H1 (cell line): Measurements from ENCODE around the gene SLC38A7. TPM values are rescaled to one million over a fixed set of nuclear protein-coding genes. Genes with fewer than 3 reads are reported as not detected.

Experiments used
- CEBPB ChIP-seq: IDR thresholded peaks from 2 replicates; pipeline ENCODE4 v1.6.1; 2012; ENCODE audit warnings: low read depth, low read length
- GTF2F1 ChIP-seq: IDR thresholded peaks from 2 replicates; pipeline ENCODE4 v1.6.1; 2012; ENCODE audit warnings: low read depth, low read length, improper control_type of control experiment, borderline replicate concordance
- RAD21 ChIP-seq, 2 experiments: IDR thresholded peaks in 1 of 2; conservative IDR thresholded peaks in 1 of 2; 2 replicates each; pipeline ENCODE4 v1.6.1; 2011; ENCODE audit warnings: low read depth in 2 of 2, low read length in 2 of 2, improper control_type of control experiment in 1 of 2, inconsistent platforms in 1 of 2, mild to moderate bottlenecking in 1 of 2, moderate library complexity in 1 of 2
- polyA plus RNA-seq, 7 experiments: library from polyadenylated mRNA; depleted of rRNA in 3 of 7; stranded (reverse) in 5 of 7; unstranded in 2 of 7; fragments of >200 nt in 5 of 7; fragments of 200-250 nt in 2 of 7; gene quantifications; 1 replicate in 5 of 7; 2 replicates in 1 of 7; 4 replicates in 1 of 7; pipeline versions ENCODE4 v1.2.1 to v1.2.3, GENCODE V29; 2011 to 2013; ENCODE audit warnings: missing spikeins in 2 of 7, mixed read lengths in 2 of 7
- total RNA-seq: library from RNA; stranded (reverse); fragmentation: NEBNext Ultra II Directional; extraction: Animal tissue kit (Norgen Biotek cat#: 25700); gene quantifications from 2 replicates; pipeline ENCODE4 v1.2.1, GENCODE V29; 2021

Gene SLC38A7
- total and polyA plus RNA-seq, 2 of the 8 experiments (the other 6 are each of a cell fraction or from before 2014, with no cell fraction given): 26.7 to 28.0 TPM

DNA sequence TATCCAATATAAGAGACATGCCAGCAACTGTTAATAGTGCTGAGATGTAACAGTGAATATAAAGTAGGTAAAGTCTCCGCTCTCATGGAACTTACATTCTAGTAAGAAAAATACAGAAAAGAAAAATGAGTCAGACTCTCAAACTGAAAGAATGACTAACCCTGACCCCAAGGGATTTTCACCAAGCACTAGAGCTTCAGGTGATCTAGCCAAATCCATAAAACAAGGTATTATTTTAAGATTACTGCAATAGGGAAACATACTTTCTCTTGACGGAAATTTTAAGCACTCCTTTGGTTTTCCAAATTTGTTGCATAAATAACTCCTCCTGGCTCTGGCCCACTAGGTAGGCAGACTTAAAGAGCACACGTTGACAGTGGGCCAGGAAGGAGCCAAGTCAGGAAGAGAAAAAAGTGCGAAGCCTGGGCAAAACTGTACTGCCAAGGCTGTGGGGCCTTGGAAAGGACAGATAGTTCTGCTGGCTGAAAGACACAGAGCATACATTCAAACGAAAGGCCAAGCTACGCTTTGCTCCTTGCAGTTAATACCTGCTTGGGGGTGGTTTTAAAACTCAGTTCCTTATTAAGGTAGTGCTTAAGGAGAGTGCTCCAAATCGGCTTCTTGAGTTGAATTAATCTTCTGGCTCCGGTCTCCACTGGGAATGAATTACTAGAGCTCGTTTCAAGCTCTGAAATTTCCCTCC, 48.1 kb upstream of the SLC38A7 start (continued):
- TF ChIP-seq GTF2F1 (no peak), RAD21 (IDR thresholded peaks at IDR 0.05 in 1 of 2, conservative IDR thresholded peaks at IDR 0.05 in 1 of 2; ENCODE audit: low read depth in 2 of 2, low read length in 2 of 2) (no peak), CEBPB (no peak)
